Coronary artery (tissue), 2 donors: ENCODE measurements around the gene KREMEN2.

Experiments
- DNase-seq: peaks from one replicate; pipeline ENCODE4 v3.0.0-alpha.2; 2017; ENCODE audit warnings: low spot score
- H3K27ac ChIP-seq, 2 donors: fragments of 200-600 bp; sonication (generic); one replicate each; pipeline ENCODE4 v1.5.1; 2016 to 2019
- H3K4me3 ChIP-seq: fragments of 200-600 bp; sonication (generic); 2 replicates; pipeline ENCODE4 v1.5.1; 2016; ENCODE audit warnings: mild to moderate bottlenecking, moderate library complexity
- CTCF ChIP-seq: fragments of 200-600 bp; sonication (generic); IDR thresholded peaks from one replicate; pipeline ENCODE4 v1.5.1; 2019; ENCODE audit warnings: antibody characterized with exemption

Gene KREMEN2

GRCh38 chr16:2999929-3000328 is 35.9 kb downstream of the KREMEN2 start:
- TF ChIP-seq CTCF = no peak
- H3K27ac ChIP-seq = no peak overlapping the region
- no peak for DNase-seq
- no peak overlapping the region for H3K4me3 ChIP-seq

- Histone ChIP-seq H3K4me3 (no peak overlapping the region), H3K27ac (no peak overlapping the region)
- DNase-seq = no peak
- no peak for TF ChIP-seq CTCF
Measured at GRCh38 chr16:3000540-3000939, 36.5 kb downstream of the KREMEN2 start.

- TF ChIP-seq CTCF = no peak
- no peak overlapping the region for H3K27ac ChIP-seq
- no peak overlapping the region for H3K4me3 ChIP-seq
- no peak for DNase-seq
Measured at GRCh38 chr16:3001316-3001715, 37.2 kb downstream of the KREMEN2 start.

- no peak for TF ChIP-seq CTCF
- Histone ChIP-seq H3K4me3 (peak overlapping the region; percentile 63), H3K27ac (peak overlapping the region in 1 of 2 donors; percentile 30)
- DNase-seq = peak; percentile 95
Measured at GRCh38 chr16:3003582-3004270, 39.7 kb downstream of the KREMEN2 start.

GRCh38 chr16:3004319-3004718 is 40.2 kb downstream of the KREMEN2 start:
- DNase-seq = no peak

GRCh38 chr16:3004781-3005284 is 40.8 kb downstream of the KREMEN2 start:
- no peak for DNase-seq
- no peak overlapping the region for H3K27ac ChIP-seq
- TF ChIP-seq CTCF = no peak
- H3K4me3 ChIP-seq = peak overlapping the region; percentile 63

More at GRCh38 chr16:3004319-3004718, 40.2 kb downstream of the KREMEN2 start:
- peak overlapping the region; percentile 63 for H3K4me3 ChIP-seq
- TF ChIP-seq CTCF = no peak
- peak overlapping the region in 1 of 2 donors; percentile 30 for H3K27ac ChIP-seq
